Activated CD8-positive, alpha-beta memory T cell treated with anti-CD3 and anti-CD28 coated beads, Interleukin-2, amount 50 U/mL, for 4 hours (primary cell): ENCODE data around the gene PHF11.

Source experiments
- DNase-seq: peaks from one replicate; pipeline ENCODE4 v3.0.0-alpha.2; 2020

PHF11 gene

GRCh38 chr13:49495783-49496762, at the start of gene PHF11:
Gene PHF11 (plus strand): TSS chr13:49495953. CDS start chr13:49496002, 49 bp downstream.
- peak; percentile 87 for DNase-seq

- no peak for DNase-seq
Observed at GRCh38 chr13:49446473-49446872, 49.3 kb upstream of the PHF11 start.

GRCh38 chr13:49448753-49449152, 47.0 kb upstream of the PHF11 start:
- DNase-seq: no peak

- DNase-seq: no peak
Observed at GRCh38 chr13:49450105-49450819, 45.5 kb upstream of the PHF11 start.

GRCh38 chr13:49452725-49453457, 42.9 kb upstream of the PHF11 start:
- no peak for DNase-seq

GRCh38 chr13:49453465-49453864, 42.3 kb upstream of the PHF11 start:
- DNase-seq: no peak

GRCh38 chr13:49454388-49455006, 41.3 kb upstream of the PHF11 start:
- DNase-seq: no peak

- DNase-seq: no peak
Observed at GRCh38 chr13:49455007-49455398, 40.8 kb upstream of the PHF11 start.

GRCh38 chr13:49456156-49456555, 39.6 kb upstream of the PHF11 start:
- no peak for DNase-seq

GRCh38 chr13:49457221-49457620, 38.5 kb upstream of the PHF11 start:
- no peak for DNase-seq

GRCh38 chr13:49459580-49459979, 36.2 kb upstream of the PHF11 start:
- no peak for DNase-seq

GRCh38 chr13:49464085-49464484, 31.7 kb upstream of the PHF11 start:
- DNase-seq: no peak

- no peak for DNase-seq
Observed at GRCh38 chr13:49464621-49465325, 31.0 kb upstream of the PHF11 start.

- no peak for DNase-seq
Observed at GRCh38 chr13:49466292-49466838, 29.4 kb upstream of the PHF11 start.

GRCh38 chr13:49472186-49472585, 23.6 kb upstream of the PHF11 start:
- DNase-seq: no peak

GRCh38 chr13:49476529-49476928, 19.2 kb upstream of the PHF11 start:
- DNase-seq: no peak

GRCh38 chr13:49481788-49482187, 14.0 kb upstream of the PHF11 start:
- no peak for DNase-seq

- DNase-seq: no peak
Observed at GRCh38 chr13:49488563-49488962, 7.2 kb upstream of the PHF11 start.

- DNase-seq: no peak
Observed at GRCh38 chr13:49494645-49495044, 1.1 kb upstream of the PHF11 start.

- DNase-seq: peak; percentile 58
Observed at GRCh38 chr13:49496837-49497236, 1.1 kb downstream of the PHF11 start.

GRCh38 chr13:49497272-49497671, 1.5 kb downstream of the PHF11 start:
- no peak for DNase-seq

- DNase-seq: no peak
Observed at GRCh38 chr13:49498206-49498605, 2.5 kb downstream of the PHF11 start.
